NCI-H1930 (cell line): ENCODE measurements around the gene NUDT4.
A peak's percentile ranks its signal among the peaks of the same experiment; 100 is the strongest.
"Not testable (repeated sequence)": the region's sequence is repeated elsewhere in the genome, so short reads cannot be mapped to it uniquely, and the experiment has no call there.

Experiments used
- DNase-seq, 2 experiments: peaks; one replicate each; lab custom pipeline; 2025; lab: John Stamatoyannopoulos, UW

Gene NUDT4

GRCh38 chr12:93429448-93429847 is 51.7 kb downstream of the NUDT4 start:
- no peak for DNase-seq

DNA sequence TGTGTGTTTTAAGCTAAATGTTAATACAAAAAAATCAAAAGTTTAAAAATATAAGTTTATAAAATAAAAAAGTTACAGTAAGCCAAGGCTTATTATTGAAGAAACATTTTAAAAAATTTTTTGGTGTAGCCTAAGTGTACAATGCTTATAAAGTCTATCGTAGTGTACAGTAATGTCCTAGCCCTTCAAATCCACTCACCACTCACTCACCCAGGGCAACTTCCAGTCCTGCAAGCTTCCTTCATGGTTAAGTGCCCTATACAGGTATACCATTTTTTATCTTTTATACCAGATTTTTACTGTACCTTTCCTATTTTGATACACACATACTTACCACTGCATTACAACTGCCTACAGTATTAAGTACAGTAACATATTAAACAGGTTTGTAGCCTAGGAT is 52.1 kb downstream of the NUDT4 start:
- DNase-seq = no peak

DNA sequence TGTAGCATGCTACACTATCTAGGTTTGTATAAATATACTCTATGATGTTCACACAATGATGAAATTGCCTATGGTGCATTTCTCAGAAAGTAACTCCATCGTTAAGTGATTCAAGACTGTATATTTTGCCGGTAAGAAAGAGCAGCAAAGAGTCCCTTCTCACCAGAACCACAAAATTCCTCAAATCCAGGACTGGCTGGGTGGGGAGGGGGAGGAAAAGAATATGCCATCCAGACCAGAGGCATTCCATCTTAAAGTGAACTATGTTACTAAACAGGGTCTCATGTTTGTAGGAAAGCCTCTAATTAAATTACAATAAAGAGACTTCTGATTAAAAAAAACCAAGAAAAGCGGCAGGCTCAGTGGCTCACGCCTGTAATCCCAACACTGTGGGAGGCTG is 52.6 kb downstream of the NUDT4 start:
- no peak for DNase-seq

DNA sequence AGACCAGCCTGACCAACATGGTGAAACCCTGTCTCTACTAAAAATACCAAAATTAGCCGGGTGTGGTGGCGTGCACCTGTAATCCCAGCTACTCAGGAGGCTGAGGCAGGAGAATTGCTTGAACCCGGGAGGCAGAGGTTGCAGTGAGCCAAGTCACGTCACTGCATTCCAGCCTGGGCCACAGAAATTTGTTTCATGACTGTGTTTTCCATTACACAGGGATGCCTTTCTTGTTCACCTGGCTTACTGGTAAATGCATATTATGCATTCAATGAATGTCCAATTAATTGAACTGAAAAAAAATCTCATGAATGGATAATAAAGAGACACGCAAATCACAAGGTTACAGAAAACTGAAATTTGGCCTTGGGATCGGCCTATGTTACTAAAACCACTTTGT is 54.3 kb downstream of the NUDT4 start:
- DNase-seq = not testable (repeated sequence)

GRCh38 chr12:93434256-93434865 is 56.6 kb downstream of the NUDT4 start:
- DNase-seq = no peak

- no peak for DNase-seq
Measured at GRCh38 chr12:93438266-93439050, 60.7 kb downstream of the NUDT4 start.

GRCh38 chr12:93440043-93440835 is 62.5 kb downstream of the NUDT4 start:
- no peak for DNase-seq

DNA sequence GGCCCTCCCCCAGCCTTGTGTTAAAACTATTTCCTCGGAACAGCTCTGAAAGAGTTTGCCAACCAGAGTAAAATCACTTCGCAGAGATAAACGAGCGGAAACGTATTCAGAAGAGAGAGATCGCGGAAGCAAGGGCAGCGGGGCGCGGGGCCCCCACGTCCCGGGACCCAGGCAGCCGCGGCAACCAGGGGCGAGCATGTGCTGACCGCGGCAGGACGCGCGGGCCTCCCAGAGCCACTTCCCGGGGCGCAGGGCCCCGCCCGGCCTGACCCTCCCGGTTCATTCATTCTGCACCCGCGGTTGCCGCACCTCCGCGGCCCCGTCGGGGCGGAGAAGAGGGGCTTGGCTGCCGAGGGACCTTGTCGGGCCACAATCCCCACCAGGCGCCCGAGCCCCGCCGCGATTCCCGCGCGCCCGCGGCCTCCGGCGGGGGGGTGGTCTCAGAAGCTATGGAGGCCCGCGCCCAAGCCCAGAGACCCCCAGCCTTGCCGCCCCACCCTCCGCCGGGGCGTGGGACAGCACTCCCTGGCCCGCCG is 63.4 kb downstream of the NUDT4 start:
- DNase-seq = no peak

DNA sequence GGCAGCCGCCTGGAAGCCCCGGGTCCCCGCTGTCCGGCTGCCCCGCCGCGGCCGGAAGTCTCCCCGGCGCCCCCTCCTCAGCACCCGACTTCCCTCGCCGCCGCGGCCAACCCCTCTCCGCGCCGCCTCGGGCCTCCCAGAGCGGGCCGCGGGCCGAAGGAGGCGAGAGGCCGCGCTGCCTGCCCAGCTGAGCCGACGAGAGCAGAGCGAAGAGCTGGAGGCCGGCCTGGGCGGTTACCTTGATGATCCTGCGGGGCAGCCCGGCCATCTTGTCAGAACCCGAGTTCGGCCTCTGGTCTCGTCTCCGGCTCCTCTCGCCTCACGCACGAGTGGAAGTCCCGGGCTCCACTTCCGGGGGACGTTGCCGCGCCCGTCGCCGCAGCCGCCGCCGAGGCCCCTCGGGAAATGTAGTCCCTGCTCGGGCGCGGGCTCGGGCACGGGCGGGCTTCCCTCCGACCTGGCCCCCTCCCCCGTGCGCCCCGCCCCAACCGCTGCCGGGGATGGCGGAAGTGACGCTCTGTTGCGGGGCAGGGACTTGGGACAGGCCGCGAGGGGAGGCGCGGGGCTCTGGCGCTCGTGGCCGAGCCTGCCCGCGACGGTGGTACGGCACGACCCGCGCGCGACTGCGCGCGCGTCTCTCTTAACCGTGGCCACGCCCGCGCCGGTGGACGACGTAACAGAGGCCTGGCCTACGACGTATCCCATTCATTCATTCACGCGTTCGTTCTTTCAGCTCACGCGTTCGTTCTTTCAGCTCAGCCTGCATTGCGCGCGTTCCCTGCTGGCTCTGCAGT is 64.1 kb downstream of the NUDT4 start, which contains the start of gene UBE2N:
Gene UBE2N, minus strand, starts transcription at position 331 of the 794 bp plus-strand sequence. Its CDS starts 63 bp downstream, at position 268.
- DNase-seq = peak; percentile 90 to 98

DNA sequence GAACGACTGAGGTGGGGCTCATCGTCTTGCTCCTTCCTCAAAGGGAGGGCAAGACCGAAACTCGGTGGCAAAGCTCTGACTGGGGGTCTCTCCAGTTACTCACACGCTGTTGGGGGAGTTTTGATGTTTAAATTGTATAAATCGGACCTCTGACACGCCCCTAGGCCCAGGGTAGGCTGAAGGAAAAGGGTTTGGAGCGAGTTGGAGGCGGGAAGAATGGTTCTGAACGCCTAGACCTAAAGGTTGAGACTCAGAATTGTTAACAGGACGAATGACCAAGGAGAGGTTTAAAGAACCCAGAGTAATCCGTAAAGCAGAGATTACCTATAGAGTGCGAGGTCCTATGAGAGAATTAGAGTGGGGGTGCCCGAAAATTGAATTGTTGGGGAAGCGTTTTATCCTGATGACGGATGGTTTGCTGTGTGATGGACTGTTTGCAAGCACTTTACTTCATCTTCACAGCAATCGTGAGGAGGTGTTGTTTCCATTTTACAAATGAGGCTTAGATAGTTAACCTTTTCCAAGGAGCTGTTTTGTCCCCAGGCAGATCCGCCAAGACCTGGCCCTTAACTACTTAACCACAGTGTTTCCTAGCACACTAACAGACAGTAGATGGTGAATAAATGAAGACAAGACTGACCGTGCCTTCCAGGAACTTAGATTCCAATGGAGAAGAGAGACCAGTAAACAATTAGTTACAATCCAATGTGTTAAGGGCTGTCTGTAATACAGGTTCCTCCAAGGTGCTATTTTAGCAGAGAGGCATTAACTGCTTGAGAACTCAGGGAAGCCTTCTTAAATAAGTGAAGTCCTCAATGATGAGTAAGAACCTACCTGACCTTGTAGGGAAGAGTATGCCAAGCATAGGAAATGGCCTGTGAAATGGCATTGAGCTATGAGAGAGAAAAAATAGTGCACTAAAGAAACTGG is 65.0 kb downstream of the NUDT4 start:
- no peak for DNase-seq

GRCh38 chr12:93443576-93443975 is 65.9 kb downstream of the NUDT4 start:
- no peak for DNase-seq

DNA sequence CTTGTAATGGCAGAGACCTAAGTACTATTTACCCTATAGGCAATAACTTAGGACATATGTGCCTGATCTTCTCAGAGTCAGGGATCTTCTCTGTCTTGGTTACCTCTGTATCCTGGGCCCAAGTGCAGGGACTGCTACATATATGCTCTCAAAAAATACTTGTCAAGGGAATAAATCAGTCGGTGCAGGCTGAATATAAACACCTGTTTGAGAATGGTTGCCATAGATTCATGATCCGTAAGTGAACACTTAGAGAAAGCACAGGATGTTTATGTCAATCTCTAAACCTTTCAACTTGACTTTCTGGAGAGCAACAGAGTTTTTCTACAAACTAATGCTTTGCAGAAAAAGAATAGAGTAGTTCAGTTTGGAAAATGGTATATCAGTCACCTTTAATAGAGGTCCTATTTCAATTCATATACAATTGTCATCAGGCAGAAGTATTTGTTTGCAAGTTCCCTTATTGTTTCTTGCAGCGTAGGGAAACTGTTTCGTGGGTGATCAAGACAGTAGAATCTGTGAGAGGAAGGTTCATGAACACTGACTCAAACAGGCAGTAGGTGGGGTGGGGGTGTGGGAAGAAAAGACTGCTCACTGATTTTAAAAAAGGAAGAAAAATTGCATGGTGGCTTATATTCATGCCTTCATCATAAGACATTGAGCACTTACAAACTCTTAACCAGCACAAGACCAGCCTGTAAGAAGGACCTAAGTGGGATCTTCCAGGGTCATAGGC is 70.0 kb downstream of the NUDT4 start:
- no peak for DNase-seq

DNA sequence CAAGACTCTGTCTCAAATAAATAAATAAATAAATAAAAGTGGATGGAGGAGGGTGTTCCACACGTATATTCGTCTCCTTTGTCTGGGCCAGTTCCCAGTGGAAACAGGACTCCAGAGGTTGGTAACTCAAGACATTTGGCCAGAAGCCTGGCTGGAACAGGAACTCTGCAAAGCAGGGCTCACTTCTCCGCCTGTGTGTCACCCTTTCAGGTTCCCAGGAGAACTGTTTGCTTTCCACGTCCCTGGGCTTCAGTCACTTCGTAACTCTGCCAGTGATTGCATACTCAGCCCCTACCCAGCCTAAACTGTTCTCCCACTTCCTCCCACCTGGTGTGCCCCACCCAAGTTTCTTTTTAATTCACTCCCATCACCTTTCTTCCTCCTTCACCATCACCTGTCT is 71.1 kb downstream of the NUDT4 start:
- DNase-seq = no peak

- no peak for DNase-seq
Measured at GRCh38 chr12:93449277-93449676, 71.6 kb downstream of the NUDT4 start.

GRCh38 chr12:93451423-93452158 is 73.9 kb downstream of the NUDT4 start:
- DNase-seq = no peak

DNA sequence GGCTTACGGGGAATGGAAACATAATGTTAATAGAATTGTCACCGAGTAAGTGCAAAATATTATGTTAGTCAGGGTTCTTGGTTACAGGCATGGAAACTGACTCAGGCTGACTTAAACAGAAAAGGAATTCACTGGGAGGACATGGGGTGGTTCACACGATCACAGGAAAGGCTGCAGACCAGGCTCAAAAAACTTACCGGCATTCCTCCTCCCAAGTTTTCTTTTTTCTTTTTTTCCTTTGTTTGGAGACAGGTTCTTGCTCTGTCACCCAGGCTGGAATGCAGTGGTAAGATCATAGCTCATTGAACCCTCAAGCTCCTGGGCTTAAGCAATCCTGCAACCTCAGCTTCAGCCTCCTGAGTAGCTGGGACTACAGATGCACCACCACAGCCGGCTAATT is 75.9 kb downstream of the NUDT4 start:
- DNase-seq = no peak

GRCh38 chr12:93456077-93456476 is 78.4 kb downstream of the NUDT4 start:
- DNase-seq = no peak
